HFFc6 (cell line): Measurements from ENCODE around the gene MAPKAPK3. TPM values are rescaled to one million over a fixed set of nuclear protein-coding genes. Genes with fewer than 3 reads are reported as not detected.

Experiments used
- DNase-seq: peaks from one replicate; pipeline ENCODE4 v3.0.0-alpha.2; 2018
- H3K27ac Mint-ChIP-seq: 2 replicates; pipeline ENCODE4 v1.8.0; 2020; ENCODE audit warnings: mild to moderate bottlenecking, mixed read lengths
- H3K27me3 Mint-ChIP-seq: 2 replicates; pipeline ENCODE4 v1.8.0; 2021; ENCODE audit warnings: mild to moderate bottlenecking, moderate library complexity, mixed read lengths; ENCODE audit not compliant: insufficient read depth
- H3K36me3 Mint-ChIP-seq: 2 replicates; pipeline ENCODE4 v1.8.0; 2021; ENCODE audit warnings: low read depth, mixed read lengths
- H3K4me1 Mint-ChIP-seq: 2 replicates; pipeline ENCODE4 v1.8.0; 2020; ENCODE audit warnings: low read depth, mixed read lengths
- H3K4me3 Mint-ChIP-seq: 2 replicates; pipeline ENCODE4 v1.8.0; 2020; ENCODE audit warnings: mild to moderate bottlenecking, moderate library complexity, mixed read lengths
- H3K9me3 Mint-ChIP-seq: 2 replicates; pipeline ENCODE4 v1.8.0; 2020; ENCODE audit warnings: mild to moderate bottlenecking, mixed read lengths
- CTCF ChIP-seq: fragments of 200-600 bp; sonication (generic); IDR thresholded peaks from 2 replicates; pipeline ENCODE4 v1.5.0; 2021; ENCODE audit warnings: antibody characterized with exemption, mild to moderate bottlenecking
- total RNA-seq, 6 experiments: library from RNA; stranded (reverse); fragmentation: NEBNext Ultra II Directional; extraction: Animal tissue kit (Norgen Biotek cat#: 25700); gene quantifications; 2 replicates in 1 of 6; 3 replicates in 5 of 6; pipeline ENCODE4 v1.2.3, GENCODE V29; 2021

MAPKAPK3 gene
- total RNA-seq, 6 experiments from 2014 or later = 60.5 to 65.5 (median 62.8) TPM

DNA sequence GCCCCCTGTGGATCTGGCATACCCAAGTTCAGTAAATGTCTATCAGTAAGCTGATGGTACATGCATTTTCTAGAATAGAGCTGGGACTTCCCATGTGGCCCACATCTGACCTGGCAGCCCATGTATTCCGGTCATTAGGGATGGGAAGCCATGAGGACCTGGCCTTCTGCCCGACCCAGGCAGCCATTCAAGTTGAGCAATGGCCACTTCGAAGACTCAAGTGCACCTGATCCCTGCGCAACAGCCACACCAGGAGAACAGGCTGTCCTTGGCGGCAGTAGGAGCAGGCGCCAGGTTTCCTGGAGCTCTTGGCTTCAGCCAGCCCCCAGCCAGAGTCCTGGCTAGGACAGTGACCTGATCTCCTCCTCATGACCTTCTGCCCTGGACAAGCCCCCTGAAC, 33.1 kb upstream of the MAPKAPK3 start:
- peaks cover 12% of the 10 kb centered on the region for H3K4me1 Mint-ChIP-seq
- no peaks in the 10 kb centered on the region for H3K9me3 Mint-ChIP-seq
- H3K36me3 Mint-ChIP-seq = no peaks in the 10 kb centered on the region; the same call in 1 of the 2 replicates
- DNase-seq = no peak
- H3K4me3 Mint-ChIP-seq = no peak overlapping the region
- H3K27ac Mint-ChIP-seq = no peak overlapping the region
- TF ChIP-seq CTCF = no peak
- H3K27me3 Mint-ChIP-seq = no peaks in the 10 kb centered on the region

GRCh38 chr3:50584391-50584790, 32.6 kb upstream of the MAPKAPK3 start:
- Mint-ChIP-seq H3K9me3 (no peaks in the 10 kb centered on the region), H3K4me1 (peaks cover 14% of the 10 kb centered on the region), H3K27me3 (no peaks in the 10 kb centered on the region), H3K27ac (no peak overlapping the region), H3K4me3 (no peak overlapping the region), H3K36me3 (no peaks in the 10 kb centered on the region; the same call in 1 of the 2 replicates)
- DNase-seq = no peak
- no peak for TF ChIP-seq CTCF

DNA sequence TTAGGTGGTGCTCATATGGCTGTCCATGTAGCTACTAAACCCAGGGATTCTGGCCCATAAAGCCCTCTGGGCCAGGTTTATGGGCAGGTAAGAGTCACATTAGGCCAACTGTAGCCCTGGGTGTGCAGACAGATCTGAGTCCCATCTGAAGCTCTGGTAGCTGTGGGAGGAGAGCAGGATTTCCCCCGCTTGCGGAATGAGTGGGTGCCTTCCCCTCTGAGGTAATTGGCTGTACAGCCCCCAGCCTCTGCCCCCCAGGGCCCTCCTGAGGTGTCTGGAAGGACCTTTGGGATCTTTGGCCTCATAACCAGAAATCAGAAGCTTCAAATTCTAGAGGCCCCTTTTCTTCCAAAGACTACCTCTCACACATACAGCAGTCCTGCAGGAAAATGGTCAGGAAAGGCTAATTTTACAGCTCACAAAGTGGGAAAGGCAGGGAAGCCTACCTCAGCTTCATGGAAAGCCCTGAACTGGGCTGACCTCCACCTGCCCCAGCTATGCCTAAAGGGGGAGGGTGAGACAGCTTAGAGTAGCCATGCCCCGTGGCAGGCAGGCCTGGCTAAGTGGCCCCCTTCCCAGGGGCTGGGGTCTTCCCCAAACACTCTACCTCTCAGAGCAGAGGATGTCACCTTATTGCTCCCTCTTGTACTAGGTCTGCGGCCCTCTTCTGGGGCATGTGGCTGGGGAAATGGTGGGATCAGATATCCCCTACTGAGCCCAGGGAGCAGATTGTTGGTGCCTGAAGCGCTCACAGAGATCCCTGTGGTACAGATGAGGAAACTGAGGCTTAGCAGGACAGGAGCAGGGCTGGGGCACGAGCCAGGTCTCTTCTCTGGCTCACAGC, 30.8 kb upstream of the MAPKAPK3 start:
- H3K27me3 Mint-ChIP-seq = no peaks in the 10 kb centered on the region
- TF ChIP-seq CTCF = no peak
- no peak for DNase-seq

GRCh38 chr3:50586763-50587070, 30.2 kb upstream of the MAPKAPK3 start:
- TF ChIP-seq CTCF = no peak
- no peaks in the 10 kb centered on the region; the same call in 1 of the 2 replicates for H3K36me3 Mint-ChIP-seq
- H3K4me3 Mint-ChIP-seq = no peak overlapping the region
- peaks cover 22% of the 10 kb centered on the region for H3K4me1 Mint-ChIP-seq
- no peaks in the 10 kb centered on the region for H3K27me3 Mint-ChIP-seq
- H3K9me3 Mint-ChIP-seq = no peaks in the 10 kb centered on the region
- H3K27ac Mint-ChIP-seq = no peak overlapping the region
- DNase-seq = no peak

More for the DNA sequence above, 30.8 kb upstream of the MAPKAPK3 start:
- H3K4me3 Mint-ChIP-seq = no peak overlapping the region
- H3K27ac Mint-ChIP-seq = no peak overlapping the region
- no peaks in the 10 kb centered on the region; the same call in 1 of the 2 replicates for H3K36me3 Mint-ChIP-seq
- H3K9me3 Mint-ChIP-seq = no peaks in the 10 kb centered on the region
- peaks cover 21% of the 10 kb centered on the region for H3K4me1 Mint-ChIP-seq

DNA sequence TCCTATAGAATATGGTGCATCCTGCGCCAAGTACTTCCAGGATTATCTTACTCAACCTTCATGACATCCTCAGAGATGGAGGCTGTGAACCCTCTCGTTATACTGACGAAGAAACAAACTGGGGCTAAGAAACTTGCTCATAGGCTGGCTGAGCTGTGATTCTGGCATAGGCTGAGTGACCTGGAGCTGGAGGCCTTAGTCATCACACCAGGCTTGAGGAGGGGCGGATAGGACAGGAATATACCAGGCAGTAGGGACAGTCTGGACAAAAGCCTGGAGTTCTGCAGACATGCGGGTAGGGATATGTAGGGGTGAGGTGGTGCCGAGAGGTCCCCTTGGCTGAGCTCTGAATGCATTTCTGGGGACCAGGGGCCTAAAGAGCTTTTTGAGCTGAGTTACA, 29.6 kb upstream of the MAPKAPK3 start:
- peaks cover under 1% of the 10 kb centered on the region; the same call in 1 of the 2 replicates for H3K27me3 Mint-ChIP-seq
- H3K9me3 Mint-ChIP-seq = no peaks in the 10 kb centered on the region
- DNase-seq = peak; percentile 33
- peaks cover 25% of the 10 kb centered on the region for H3K4me1 Mint-ChIP-seq
- no peaks in the 10 kb centered on the region; the same call in 1 of the 2 replicates for H3K36me3 Mint-ChIP-seq
- no peak overlapping the region for H3K4me3 Mint-ChIP-seq
- no peak for TF ChIP-seq CTCF
- no peak overlapping the region for H3K27ac Mint-ChIP-seq
